ENCODE measurements around the gene TYRP1. TPM values are rescaled to one million over a fixed set of nuclear protein-coding genes. Genes with fewer than 3 reads are reported as not detected.

TYRP1 gene, protein sequence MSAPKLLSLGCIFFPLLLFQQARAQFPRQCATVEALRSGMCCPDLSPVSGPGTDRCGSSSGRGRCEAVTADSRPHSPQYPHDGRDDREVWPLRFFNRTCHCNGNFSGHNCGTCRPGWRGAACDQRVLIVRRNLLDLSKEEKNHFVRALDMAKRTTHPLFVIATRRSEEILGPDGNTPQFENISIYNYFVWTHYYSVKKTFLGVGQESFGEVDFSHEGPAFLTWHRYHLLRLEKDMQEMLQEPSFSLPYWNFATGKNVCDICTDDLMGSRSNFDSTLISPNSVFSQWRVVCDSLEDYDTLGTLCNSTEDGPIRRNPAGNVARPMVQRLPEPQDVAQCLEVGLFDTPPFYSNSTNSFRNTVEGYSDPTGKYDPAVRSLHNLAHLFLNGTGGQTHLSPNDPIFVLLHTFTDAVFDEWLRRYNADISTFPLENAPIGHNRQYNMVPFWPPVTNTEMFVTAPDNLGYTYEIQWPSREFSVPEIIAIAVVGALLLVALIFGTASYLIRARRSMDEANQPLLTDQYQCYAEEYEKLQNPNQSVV
- 326 TPM for total RNA-seq

DNA sequence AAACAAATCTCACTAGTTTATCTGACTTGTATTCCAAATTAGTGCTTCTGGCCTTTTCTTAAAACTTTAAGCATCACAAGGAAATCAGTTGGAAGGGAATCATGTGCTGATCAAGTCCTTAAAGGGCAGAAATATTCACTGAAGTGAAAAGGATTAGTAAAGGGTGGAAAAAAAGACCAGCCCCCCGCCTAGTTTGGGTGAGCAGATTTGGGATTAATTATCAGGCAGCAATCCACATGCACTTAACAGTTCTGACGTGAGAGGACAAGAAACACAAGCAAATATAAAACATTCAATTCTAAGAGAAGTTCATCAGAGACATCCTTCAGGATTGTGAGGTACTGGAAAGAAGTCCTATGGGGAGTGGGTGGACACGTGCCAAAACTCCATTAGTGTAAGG lies at the start of gene TYRP1:
Gene TYRP1 (plus strand): TSS at position 245 of the 400 bp plus-strand sequence. CDS start 612 bp downstream, outside the sequence.

Other genes starting within 250 kb of the TYRP1 start
- gene LURAP1L, start 81.6 kb downstream of the TYRP1 start, total RNA-seq: 32.5 TPM